SK-MEL-5 (cell line): ENCODE data around the gene TBXAS1. TPM values are rescaled to one million over a fixed set of nuclear protein-coding genes. Genes with fewer than 3 reads are reported as not detected.

ENCODE experiments used
- DNase-seq: peaks from one replicate; pipeline ENCODE4 v3.0.0-alpha.2; 2016; ENCODE audit warnings: low read depth, low spot score
- in situ Hi-C: cut with HindIII; loops from 2 replicates; pipeline ENCODE4 v1.10.0; 2016; ENCODE audit warnings: low sequenced_read_pairs, high pct_unique_total_duplicates, low pct_unique_long_range_greater_than_20kb
- total RNA-seq: library from RNA; depleted of rRNA; stranded (reverse); fragments of >200 nt; shearing (Covaris generic); gene quantifications from 2 replicates; pipeline ENCODE4 v1.2.3, GENCODE V29; 2014; rRNA removed

Gene TBXAS1
- total RNA-seq, 1 experiment from 2014 or later = 3.4 TPM

DNA sequence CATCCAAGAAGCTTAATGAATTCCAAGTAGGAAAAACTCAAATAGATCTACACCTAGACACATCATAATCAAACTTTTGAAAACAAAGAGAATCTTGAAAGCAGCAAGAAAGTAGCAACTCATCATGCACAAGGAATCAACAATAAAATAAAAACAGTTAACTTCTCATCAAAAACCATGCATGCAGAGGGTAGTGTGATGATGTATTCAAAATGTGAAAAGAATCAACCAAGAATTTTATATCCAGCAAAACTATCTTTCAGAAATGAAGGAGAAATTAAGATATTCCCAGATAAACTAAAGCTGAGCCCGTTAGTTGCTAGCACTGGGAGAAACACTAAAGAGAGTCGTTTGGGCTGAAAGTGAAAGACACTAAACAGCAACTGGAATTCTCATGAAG is 238.0 kb downstream of the TBXAS1 start:
- no peak for DNase-seq
- in situ Hi-C loops = no loop called here

DNA sequence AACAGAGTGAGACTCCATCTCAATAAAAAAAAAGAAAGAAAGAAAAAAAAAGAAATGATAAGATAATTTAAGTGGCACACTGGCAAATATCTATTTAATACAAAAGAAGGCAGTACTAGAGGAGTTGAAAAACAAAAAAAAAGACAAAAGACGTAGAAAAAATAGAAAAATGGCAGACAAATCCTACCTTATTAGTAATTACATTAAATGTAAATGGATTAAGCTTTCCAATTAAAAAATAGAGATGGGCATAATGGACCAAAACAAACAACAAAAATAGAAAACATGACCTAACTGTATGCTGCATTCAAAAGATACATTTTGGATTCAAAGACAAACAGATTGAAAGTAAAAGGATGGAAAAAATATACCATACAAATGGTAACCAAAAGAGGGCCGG is 239.0 kb downstream of the TBXAS1 start:
- in situ Hi-C loops = no loop called here

DNA sequence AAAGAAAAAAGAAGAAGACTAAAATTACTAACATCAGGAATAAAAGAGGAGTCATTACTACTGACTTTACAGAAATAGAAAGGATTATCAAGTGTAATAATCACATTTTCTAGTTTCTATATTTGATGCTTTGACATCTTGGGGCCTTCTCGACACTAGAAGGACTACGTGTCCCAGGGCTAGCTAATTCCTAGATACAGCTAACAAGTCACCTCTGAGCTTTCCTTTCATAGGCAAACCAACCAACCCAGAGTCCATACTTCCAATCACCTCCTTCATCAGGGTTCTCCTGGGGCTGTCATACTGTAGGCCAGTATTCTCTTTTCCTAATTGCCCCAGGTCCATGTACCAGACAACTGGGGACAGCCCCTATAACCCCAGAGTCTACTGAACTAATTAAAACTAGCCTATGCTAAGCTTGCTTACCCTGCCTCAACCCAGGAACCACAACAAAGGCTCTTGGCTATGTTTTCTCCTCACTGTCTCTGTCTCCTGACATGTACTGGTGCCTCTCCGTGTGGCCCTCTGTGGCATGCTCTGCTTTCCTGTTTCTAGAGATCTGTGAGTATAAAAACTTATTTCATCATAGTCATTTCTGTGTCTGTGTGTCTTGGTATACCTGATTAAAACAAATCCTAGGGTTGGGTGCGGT is 240.4 kb downstream of the TBXAS1 start:
- DNase-seq = no peak
- in situ Hi-C loops = no loop called here

More for the DNA sequence above, 239.0 kb downstream of the TBXAS1 start:
- DNase-seq = no peak

Other genes with a start within 250 kb of the TBXAS1 start
- gene HIPK2, start 51.3 kb upstream of the TBXAS1 start, total RNA-seq = 16.1 and 21.2 TPM in 2 replicates
- 15.1 and 21.6 TPM in 2 replicates for gene PARP12, start 233.7 kb downstream of the TBXAS1 start, total RNA-seq